ENCODE results near the gene SLC12A2.

DNA sequence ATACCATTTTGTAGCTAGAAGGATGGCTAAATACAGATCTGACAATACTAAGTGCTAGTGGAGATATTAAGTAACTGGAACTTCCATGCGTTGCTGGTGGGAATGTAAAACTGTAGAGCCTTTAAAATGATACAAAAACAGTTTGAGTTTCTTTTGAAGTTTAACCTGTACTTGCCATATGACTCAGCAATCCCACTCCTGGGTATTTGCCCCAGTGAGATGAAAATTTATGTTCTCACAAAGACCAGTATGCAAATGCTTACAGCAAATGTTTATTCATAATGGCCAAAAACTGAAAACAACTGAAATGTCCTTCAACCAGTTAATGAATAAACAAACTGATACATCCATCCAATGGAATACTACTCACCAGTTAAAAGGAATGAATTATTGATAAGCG is 137.3 kb downstream of the SLC12A2 start:
- TF ChIP-seq POLR2AphosphoS5 (IDR thresholded peaks at IDR 0.05; ENCODE audit: low read depth, low read length) (no peak), SIN3A (IDR thresholded peaks at IDR 0.05; ENCODE audit: borderline replicate concordance, insufficient read depth, low read depth, low read length) (no peak), CTCF (IDR thresholded peaks at IDR 0.05) (no peak)
- TF ChIP-seq, protein P1, sequence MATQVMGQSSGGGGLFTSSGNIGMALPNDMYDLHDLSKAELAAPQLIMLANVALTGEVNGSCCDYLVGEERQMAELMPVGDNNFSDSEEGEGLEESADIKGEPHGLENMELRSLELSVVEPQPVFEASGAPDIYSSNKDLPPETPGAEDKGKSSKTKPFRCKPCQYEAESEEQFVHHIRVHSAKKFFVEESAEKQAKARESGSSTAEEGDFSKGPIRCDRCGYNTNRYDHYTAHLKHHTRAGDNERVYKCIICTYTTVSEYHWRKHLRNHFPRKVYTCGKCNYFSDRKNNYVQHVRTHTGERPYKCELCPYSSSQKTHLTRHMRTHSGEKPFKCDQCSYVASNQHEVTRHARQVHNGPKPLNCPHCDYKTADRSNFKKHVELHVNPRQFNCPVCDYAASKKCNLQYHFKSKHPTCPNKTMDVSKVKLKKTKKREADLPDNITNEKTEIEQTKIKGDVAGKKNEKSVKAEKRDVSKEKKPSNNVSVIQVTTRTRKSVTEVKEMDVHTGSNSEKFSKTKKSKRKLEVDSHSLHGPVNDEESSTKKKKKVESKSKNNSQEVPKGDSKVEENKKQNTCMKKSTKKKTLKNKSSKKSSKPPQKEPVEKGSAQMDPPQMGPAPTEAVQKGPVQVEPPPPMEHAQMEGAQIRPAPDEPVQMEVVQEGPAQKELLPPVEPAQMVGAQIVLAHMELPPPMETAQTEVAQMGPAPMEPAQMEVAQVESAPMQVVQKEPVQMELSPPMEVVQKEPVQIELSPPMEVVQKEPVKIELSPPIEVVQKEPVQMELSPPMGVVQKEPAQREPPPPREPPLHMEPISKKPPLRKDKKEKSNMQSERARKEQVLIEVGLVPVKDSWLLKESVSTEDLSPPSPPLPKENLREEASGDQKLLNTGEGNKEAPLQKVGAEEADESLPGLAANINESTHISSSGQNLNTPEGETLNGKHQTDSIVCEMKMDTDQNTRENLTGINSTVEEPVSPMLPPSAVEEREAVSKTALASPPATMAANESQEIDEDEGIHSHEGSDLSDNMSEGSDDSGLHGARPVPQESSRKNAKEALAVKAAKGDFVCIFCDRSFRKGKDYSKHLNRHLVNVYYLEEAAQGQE (IDR thresholded peaks at IDR 0.05; ENCODE audit: insufficient read depth in 1 of 2, low read depth in 2 of 2, low read length in 1 of 2) = no peak

Data from Panc1 (cell line).